SK-N-MC (cell line): ENCODE data around the gene RGP1.

Experiments used
- DNase-seq: peaks from one replicate; pipeline ENCODE4 v3.0.0-alpha.2; 2011; ENCODE audit warnings: low read depth, low spot score
- H3K27ac ChIP-seq: fragments of 200-600 bp; sonication (generic); 2 replicates; pipeline ENCODE4 v1.5.1; 2016; ENCODE audit warnings: mixed run types
- H3K36me3 ChIP-seq: fragments of 200-600 bp; sonication (generic); 2 replicates; pipeline ENCODE4 v1.6.1; 2017; ENCODE audit warnings: antibody characterized with exemption, low read length, mixed read lengths; ENCODE audit not compliant: insufficient read depth
- H3K4me3 ChIP-seq: fragments of 200-600 bp; sonication (generic); 2 replicates; pipeline ENCODE4 v1.5.1; 2016
- H3K9ac ChIP-seq: fragments of 200-600 bp; sonication (generic); 2 replicates; pipeline ENCODE4 v1.8.0; 2017; ENCODE audit warnings: mixed run types, mixed read lengths; ENCODE audit not compliant: insufficient read length
- H3K9me3 ChIP-seq: fragments of 200-600 bp; sonication (generic); 2 replicates; pipeline ENCODE4 v1.6.1; 2017; ENCODE audit warnings: low read depth, mild to moderate bottlenecking, antibody characterized with exemption, low read length, moderate library complexity, mixed read lengths
- EZH2 ChIP-seq: fragments of 200-600 bp; sonication (generic); IDR thresholded peaks from one replicate; pipeline ENCODE4 v1.6.1; 2017; ENCODE audit warnings: antibody characterized with exemption
- FOXP2 ChIP-seq: optimal IDR thresholded peaks from 2 replicates; pipeline ENCODE3; 2011; ENCODE audit warnings: mild to moderate bottlenecking, moderate library complexity; ENCODE audit not compliant: insufficient read depth; ENCODE audit errors: extremely low read length, control extremely low read depth
- POLR2AphosphoS5 ChIP-seq: IDR thresholded peaks from 2 replicates; pipeline ENCODE4 v1.6.1; 2012; ENCODE audit warnings: mild to moderate bottlenecking, low read depth, low read length, borderline replicate concordance

Gene RGP1

DNA sequence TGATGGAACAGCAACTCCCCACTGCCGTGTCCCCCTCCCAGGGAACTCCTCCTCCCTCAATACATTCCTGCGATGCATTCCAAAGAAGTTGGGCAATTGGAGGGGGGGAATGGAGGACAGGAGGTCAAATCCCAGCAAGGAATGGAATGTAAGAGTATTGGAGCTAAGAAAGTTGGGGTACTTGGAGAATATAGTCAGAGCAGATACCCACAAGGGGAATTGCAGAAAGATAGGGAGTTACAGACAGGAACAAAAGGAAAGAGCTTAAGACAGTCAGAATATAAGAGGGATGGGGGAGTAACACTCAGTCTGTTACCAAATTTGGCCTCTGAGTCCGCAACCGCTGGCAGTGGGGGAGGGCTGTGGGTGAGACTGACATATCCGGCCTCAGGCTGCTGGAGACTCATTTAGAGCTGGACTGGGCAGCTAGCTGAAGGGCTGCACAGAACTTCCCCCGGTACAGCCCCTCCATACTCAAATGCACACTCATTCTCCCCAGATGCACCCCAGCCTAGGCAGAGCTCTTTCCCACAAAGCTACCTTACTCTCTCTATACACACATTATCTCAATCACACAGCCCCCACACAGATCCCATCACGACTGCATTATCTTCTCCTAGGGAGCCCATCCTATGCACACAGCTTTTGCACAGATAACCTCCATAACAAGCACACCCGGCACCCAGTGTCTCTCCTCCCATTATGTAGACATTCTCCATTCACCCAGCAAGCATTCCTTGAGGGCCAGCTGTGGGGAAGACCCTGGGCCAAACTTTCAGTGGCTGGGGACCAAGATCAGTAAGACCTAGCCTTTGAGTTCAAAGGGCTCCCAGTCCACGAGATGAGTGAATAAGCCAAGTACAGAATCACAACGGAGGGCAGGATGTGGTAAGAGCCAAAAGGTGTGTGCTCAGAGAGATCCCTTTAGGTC lies 20.8 kb upstream of the RGP1 start:
- H3K27ac ChIP-seq: no peak overlapping the region
- no peak overlapping the region for H3K4me3 ChIP-seq
- no peak overlapping the region for H3K9ac ChIP-seq
- TF ChIP-seq FOXP2 (no peak), EZH2 (no peak), POLR2AphosphoS5 (no peak)
- peaks cover 19% of the 10 kb centered on the region for H3K36me3 ChIP-seq
- no peaks in the 10 kb centered on the region for H3K9me3 ChIP-seq
- no peak for DNase-seq

DNA sequence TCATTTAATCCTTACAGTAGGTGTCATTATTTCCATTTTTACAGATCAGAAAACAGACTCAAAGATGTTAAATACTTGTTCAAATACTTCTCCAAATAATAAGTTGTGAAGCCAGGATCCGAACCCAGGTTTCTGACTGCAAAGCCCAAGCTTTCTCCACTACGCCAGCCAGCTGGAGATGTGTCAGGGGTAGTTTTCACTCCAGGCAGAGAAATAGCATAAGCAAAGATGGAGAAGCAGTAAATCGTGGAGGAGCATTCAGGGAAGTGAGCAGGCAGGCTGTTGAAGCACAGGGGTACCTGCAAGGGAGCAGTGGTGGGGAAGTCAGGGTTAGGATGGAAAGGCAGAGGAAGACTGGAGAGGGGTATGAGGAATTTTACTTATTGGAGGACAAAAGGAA lies 20.0 kb upstream of the RGP1 start:
- no peak overlapping the region for H3K27ac ChIP-seq
- DNase-seq: no peak
- H3K36me3 ChIP-seq: peaks cover 11% of the 10 kb centered on the region
- no peak overlapping the region for H3K4me3 ChIP-seq
- no peak overlapping the region for H3K9ac ChIP-seq
- no peak for TF ChIP-seq POLR2AphosphoS5
- TF ChIP-seq FOXP2: no peak
- TF ChIP-seq EZH2: no peak
- no peaks in the 10 kb centered on the region for H3K9me3 ChIP-seq

DNA sequence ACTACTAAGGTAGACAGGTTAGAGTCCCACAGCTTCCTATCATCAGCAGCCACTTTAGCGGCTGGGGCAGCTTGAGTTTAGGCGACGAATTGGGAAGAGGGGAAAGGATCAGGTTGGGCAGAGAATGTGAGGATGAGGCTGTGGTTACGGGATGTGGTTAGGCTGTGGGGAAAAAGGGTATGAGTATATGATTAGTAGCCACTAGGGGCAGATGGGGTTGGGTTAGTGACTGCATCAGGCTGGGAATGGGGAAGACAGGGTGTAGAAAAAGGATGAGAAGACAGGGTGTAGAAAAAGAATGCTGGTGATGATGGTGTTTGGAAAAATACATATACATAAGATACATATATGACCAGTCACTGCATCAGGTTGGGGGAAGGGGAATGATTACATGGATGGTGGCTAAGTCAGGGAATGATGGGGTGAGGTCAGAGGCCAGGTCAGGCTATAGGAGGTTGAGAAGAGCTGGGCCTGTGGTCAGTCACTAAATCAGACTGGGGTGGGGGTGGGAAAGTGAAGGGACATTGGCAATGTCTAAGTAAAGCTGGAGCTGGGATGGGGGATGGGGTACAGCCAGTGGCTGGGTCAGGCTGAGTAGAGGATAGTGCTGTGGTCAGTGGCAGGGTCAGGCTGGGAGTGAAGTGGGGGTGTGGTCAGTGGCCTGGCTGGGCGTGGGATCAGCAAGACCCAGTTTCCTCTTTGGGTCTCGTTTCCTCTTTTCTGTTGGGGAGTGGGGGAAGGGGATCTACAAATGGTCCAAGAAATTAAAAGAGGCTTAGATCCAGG lies 19.2 kb upstream of the RGP1 start:
- Histone ChIP-seq H3K36me3 (peaks cover 6% of the 10 kb centered on the region; the same call in 1 of the 2 replicates), H3K9me3 (no peaks in the 10 kb centered on the region), H3K27ac (no peak overlapping the region), H3K9ac (no peak overlapping the region), H3K4me3 (no peak overlapping the region)
- no peak for DNase-seq
- TF ChIP-seq EZH2 (no peak), FOXP2 (no peak), POLR2AphosphoS5 (no peak)

DNA sequence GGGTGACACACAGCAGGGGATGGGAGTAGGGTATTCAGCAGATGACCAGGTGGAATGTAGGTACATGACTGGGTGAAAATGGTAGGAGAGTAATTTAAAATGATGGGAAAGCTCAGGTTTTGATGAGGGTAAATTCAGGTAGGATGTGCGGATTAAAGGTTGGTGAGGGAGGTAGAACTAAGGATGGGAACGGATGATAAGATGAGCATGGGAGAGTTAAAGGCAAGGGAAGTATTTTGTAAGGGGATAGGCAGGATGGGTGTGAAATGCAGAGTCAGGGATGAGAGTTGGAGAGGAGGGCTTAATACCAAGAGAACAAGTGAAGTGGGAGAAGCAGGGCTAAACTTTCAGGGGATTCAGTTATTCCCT lies 18.6 kb upstream of the RGP1 start:
- Histone ChIP-seq H3K9ac (no peak overlapping the region), H3K9me3 (no peaks in the 10 kb centered on the region), H3K4me3 (peak overlapping the region; percentile 95), H3K27ac (no peak overlapping the region), H3K36me3 (peaks cover 7% of the 10 kb centered on the region; the same call in 1 of the 2 replicates)
- TF ChIP-seq FOXP2: no peak
- TF ChIP-seq EZH2: no peak
- TF ChIP-seq POLR2AphosphoS5: no peak
- DNase-seq: no peak

DNA sequence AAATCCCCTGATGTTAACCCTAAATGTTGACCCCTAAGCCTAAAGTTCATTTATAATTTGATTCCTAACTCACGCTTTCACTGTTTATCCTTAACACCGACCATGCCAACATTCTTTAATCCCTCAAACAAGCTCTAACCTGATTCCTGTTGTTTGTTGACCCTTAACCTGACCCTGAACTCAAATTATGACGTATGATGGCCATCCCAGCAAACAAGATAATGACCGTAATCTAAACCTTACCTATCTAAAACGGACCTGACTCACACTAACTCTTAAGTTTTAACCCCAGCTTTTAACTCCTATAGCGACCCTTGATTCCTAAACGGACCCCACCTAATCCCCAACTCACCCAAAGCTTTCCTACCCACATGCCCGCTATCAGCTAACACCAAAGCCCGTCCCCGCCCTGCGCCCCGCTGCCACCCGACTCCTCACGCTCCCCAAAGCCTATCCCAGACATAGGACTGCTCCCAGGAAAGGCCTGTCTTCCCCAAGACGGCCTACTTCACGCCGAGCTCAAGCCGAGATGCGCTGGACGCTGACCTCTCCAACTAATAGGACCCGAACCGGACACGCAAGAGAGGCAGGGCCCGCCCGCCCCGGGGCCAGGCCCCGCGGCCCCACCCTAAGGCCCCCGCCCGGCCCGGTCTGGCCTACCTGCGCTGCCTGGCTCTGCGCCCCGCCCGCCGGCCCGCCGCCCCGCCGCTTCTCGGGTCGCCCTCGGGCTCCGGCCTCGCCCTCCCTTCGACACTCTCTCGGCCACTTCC lies 17.5 kb upstream of the RGP1 start:
- peak overlapping the region; percentile 95 for H3K9ac ChIP-seq
- peak overlapping the region; percentile 63 for H3K27ac ChIP-seq
- DNase-seq: no peak
- H3K9me3 ChIP-seq: no peaks in the 10 kb centered on the region
- TF ChIP-seq FOXP2 (no peak), EZH2 (no peak), POLR2AphosphoS5 (no peak)
- H3K4me3 ChIP-seq: peak overlapping the region; percentile 95
- H3K36me3 ChIP-seq: peaks cover 12% of the 10 kb centered on the region; the same call in 1 of the 2 replicates

DNA sequence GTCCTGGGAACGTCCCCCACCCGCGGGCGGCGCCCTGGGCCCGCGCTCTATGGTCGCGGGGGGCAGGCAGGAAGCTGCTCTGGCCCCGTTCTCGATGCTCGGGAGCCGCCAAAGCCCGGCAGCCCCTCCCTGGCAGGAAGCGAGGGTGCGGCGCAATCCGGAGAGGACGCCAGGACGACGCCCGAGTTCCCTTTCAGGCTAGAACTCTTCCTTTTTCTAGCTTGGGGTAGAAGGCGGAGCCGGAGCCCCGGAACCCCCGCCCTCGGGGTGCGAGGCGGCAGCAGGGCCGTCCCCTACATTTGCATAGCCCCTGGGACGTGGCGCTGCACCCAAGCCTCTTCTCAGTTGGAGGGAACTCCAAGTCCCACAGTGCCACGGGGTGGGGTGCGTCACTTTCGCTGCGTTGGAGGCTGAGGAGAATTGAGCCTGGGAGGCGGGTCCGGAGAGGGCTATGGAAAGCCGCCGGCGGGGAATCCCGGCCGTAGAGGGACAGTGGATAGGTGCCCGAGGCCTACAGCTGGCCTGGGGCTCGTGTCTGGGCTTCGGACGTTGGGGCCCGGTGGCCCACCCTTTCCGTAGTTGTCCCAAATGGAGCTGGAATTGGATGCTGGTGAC lies 16.8 kb upstream of the RGP1 start, which contains the start of the genes CREB3 and TLN1:
CREB3 (plus strand) TSS at position 482 of the 615 bp plus-strand sequence; CDS start at position 589, 107 bp downstream.
TLN1 (minus strand) TSS at position 11 of the 615 bp plus-strand sequence. CDS start 6,501 bp downstream, outside the sequence.
- H3K36me3 ChIP-seq: peaks cover 19% of the 10 kb centered on the region; the same call in 1 of the 2 replicates
- H3K4me3 ChIP-seq: peak within 1 kb of the TSS; percentile 95
- H3K9me3 ChIP-seq: no peaks in the 10 kb centered on the region
- TF ChIP-seq FOXP2 (no peak), POLR2AphosphoS5 (peak; percentile 94)
- H3K27ac ChIP-seq: peak within 1 kb of the TSS; percentile 63
- H3K9ac ChIP-seq: peak within 1 kb of the TSS; percentile 95
- peak; percentile 88 for DNase-seq

DNA sequence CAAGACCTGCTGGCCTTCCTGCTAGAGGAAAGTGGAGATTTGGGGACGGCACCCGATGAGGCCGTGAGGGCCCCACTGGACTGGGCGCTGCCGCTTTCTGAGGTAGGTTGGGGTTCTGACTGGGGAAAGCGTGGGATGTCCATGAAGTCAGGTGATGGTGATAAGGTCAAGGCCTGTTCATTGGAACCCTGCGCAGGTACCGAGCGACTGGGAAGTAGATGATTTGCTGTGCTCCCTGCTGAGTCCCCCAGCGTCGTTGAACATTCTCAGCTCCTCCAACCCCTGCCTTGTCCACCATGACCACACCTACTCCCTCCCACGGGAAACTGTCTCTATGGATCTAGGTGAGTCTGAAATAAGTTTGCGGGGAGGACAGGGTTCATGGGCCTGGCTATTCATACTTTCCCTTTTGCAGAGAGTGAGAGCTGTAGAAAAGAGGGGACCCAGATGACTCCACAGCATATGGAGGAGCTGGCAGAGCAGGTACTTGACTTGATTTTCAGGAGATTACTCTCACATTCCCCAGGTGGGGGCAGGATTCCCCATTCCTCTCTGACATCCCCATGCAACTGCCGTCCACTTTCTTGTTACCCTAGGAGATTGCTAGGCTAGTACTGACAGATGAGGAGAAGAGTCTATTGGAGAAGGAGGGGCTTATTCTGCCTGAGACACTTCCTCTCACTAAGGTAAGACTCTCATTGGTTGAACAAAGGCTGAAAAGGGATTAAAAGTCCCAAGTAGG lies 16.1 kb upstream of the RGP1 start:
- peak overlapping the region; percentile 95 for H3K9ac ChIP-seq
- peak overlapping the region; percentile 63 for H3K27ac ChIP-seq
- H3K36me3 ChIP-seq: peaks cover 26% of the 10 kb centered on the region; the same call in 1 of the 2 replicates
- H3K4me3 ChIP-seq: peak overlapping the region; percentile 95
- TF ChIP-seq EZH2: no peak
- no peak for TF ChIP-seq FOXP2
- TF ChIP-seq POLR2AphosphoS5: no peak
- no peak for DNase-seq
- no peaks in the 10 kb centered on the region for H3K9me3 ChIP-seq
